ENCODE results near the gene ACP2. TPM values are rescaled to one million over a fixed set of nuclear protein-coding genes. Genes with fewer than 3 reads are reported as not detected.

ACP2 gene
- total and polyA plus RNA-seq, 10 of the 15 experiments (the other 5 are each of a cell fraction or from before 2014, with no cell fraction given) = 0.98 to 11.7 (median 7.4) TPM

DNA sequence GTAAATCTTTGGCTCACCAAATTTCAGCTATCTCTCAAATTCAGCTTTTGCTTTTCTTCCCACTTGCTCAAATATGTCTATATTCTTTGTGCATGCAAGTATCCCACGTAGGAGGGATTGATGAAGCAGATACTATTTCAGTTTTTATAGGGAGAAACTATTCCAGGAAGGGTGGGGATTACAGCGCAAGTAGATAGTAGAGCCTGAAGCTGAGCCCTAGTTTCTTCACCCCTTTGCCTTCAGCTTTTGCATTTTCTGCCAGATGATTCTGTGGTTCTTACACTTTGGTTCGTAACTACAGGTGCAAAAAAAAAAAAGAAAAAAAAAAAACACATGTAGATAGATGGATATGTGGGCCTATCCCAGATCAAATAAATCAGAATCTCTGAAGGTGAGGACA, 3.1 kb upstream of the ACP2 start:
- intact Hi-C loops (cut with micrococcal nuclease; ENCODE audit: unreplicated experiment) = no loop called here
- Histone ChIP-seq H3K36me3 (ENCODE audit: control insufficient read depth in 2 of 2, insufficient read depth in 2 of 2, low read length in 1 of 2) (no peaks in the 10 kb centered on the region; a peak in 1 of 4 replicates), H4K20me1 (ENCODE audit: control insufficient read depth, insufficient read depth) (no peaks in the 10 kb centered on the region), H3K79me2 (ENCODE audit: control insufficient read depth, insufficient read depth, low read length) (peaks cover 24% of the 10 kb centered on the region), H3K9me3 (replicated peaks; ENCODE audit: control insufficient read depth, insufficient read depth, low read length) (no peaks in the 10 kb centered on the region), H3K27me3 (replicated peaks in 1 of 2; ENCODE audit: control insufficient read depth in 2 of 2, insufficient read depth in 2 of 2, low read length in 1 of 2) (no peaks in the 10 kb centered on the region), H3K27ac (ENCODE audit: control insufficient read depth, insufficient read depth) (no peak overlapping the region), H3K4me1 (ENCODE audit: control insufficient read depth, insufficient read depth, low read length) (peaks cover 8% of the 10 kb centered on the region), H3K4me2 (ENCODE audit: control insufficient read depth, insufficient read depth) (no peak overlapping the region), H3K9ac (ENCODE audit: control insufficient read depth, insufficient read depth, low read length) (no peak overlapping the region), H2AFZ (ENCODE audit: control insufficient read depth, low read depth, low read length) (no peak overlapping the region), H3K4me3 (no peak overlapping the region)
- ChIA-PET POLR2A (interaction anchor here (0.6 kb wide), 1 partner anchor 36 kb away, joined by 3 read pairs; no protein-coding TSS in a partner anchor), RAD21 (ENCODE audit: unreplicated experiment) (interaction anchor here (0.7 kb wide), 1 partner anchor 38 kb away, joined by 3 read pairs; no protein-coding TSS in a partner anchor), CTCF (interaction anchor here (0.7 to 1.0 kb wide), 3 partner anchors 14 to 365 kb away, joined by 3 read pairs; no protein-coding TSS in a partner anchor), SMC1A (ENCODE audit: uncharacterized antibody, unreplicated experiment) (interaction anchor here (0.8 to 1.1 kb wide), 2 partner anchors 74 to 122 kb away, joined by 3 read pairs; no protein-coding TSS in a partner anchor)
- ATAC-seq = no peak
- DNase-seq (ENCODE audit: low read depth, low spot score) = no peak
- TF ChIP-seq, protein P1, sequence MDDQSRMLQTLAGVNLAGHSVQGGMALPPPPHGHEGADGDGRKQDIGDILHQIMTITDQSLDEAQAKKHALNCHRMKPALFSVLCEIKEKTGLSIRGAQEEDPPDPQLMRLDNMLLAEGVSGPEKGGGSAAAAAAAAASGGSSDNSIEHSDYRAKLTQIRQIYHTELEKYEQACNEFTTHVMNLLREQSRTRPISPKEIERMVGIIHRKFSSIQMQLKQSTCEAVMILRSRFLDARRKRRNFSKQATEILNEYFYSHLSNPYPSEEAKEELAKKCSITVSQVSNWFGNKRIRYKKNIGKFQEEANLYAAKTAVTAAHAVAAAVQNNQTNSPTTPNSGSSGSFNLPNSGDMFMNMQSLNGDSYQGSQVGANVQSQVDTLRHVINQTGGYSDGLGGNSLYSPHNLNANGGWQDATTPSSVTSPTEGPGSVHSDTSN (IDR thresholded peaks at IDR 0.05; ENCODE audit: insufficient replicate concordance, low read depth, low read length) = no peak
- TF ChIP-seq KLF5 (IDR thresholded peaks at IDR 0.05; ENCODE audit: partially characterized antibody) (no peak), CBX5 (IDR thresholded peaks at IDR 0.05; ENCODE audit: low read depth) (no peak)
- in situ Hi-C loops (cut with MboI) = no loop called here
- WGBS (ENCODE audit: insufficient coverage, insufficient replicate concordance, low lambda C conversion rate, missing lambda C conversion rate) = 70% methylated on average over 2 of the region's 3 CpGs
- FAIRE-seq = no peak
- no TSS peak for BruUV-seq (replicated peaks)

DNA sequence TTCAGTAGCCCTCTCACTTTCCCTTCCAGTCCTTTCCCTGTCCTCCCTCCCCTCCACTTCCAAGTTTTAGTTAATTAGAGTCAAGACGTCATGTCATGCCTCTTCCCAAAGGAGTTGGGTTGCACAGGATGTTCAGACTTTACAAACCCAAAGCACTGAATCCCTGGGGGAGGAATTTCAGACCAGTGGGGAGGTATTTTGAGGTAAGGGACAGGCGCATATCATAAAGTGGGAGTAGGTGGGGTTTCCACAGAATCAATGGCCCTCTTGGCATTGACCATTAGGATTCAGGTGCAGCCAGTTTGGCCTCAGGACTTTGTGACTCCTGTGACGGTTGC, 733 bp upstream of the ACP2 start:
- TF ChIP-seq RCOR1 (conservative IDR thresholded peaks at IDR 0.05; ENCODE audit: low read depth, low read length) (no peak), MYC (IDR thresholded peaks at IDR 0.05; ENCODE audit: insufficient read depth, insufficient read length, insufficient replicate concordance, low read length, severe bottlenecking) (no peak), PML (IDR thresholded peaks at IDR 0.05; ENCODE audit: low read length) (no peak), ZNF217 (IDR thresholded peaks at IDR 0.05) (no peak)
- TF ChIP-seq, protein P2, sequence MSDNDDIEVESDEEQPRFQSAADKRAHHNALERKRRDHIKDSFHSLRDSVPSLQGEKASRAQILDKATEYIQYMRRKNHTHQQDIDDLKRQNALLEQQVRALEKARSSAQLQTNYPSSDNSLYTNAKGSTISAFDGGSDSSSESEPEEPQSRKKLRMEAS (IDR thresholded peaks at IDR 0.05; ENCODE audit: low read depth, low read length) = 0 out of 2 replicates have a peak, but pooled peaks have one; percentile 3
- intact Hi-C loops (cut with micrococcal nuclease; ENCODE audit: unreplicated experiment) = loop anchor here (2.0 kb wide), 1 partner anchor 73 kb away; the partner anchor contains the start of gene ARFGAP2
- H4K20me1 ChIP-seq (ENCODE audit: control insufficient read depth, insufficient read depth) = no peaks in the 10 kb centered on the region
- no peak for FAIRE-seq
- RAD21 ChIA-PET (ENCODE audit: unreplicated experiment) = interaction anchor here (0.6 to 3.9 kb wide), 10 partner anchors 10 to 177 kb away, joined by 3 to 65 read pairs (median 4); partner anchors contain the start of genes DDB2, PSMC3 and SLC39A13
- H3K36me3 ChIP-seq (ENCODE audit: control insufficient read depth in 2 of 2, insufficient read depth in 2 of 2, low read length in 1 of 2) = peaks cover 0 to 5% of the 10 kb centered on the region in 2 experiments; a peak in 2 of 4 replicates
- no TSS peak for BruUV-seq (replicated peaks)
- H3K27me3 ChIP-seq (replicated peaks in 1 of 2; ENCODE audit: control insufficient read depth in 2 of 2, insufficient read depth in 2 of 2, low read length in 1 of 2) = no peaks in the 10 kb centered on the region
- peak overlapping the region; percentile 91 for H3K4me3 ChIP-seq
- in situ Hi-C loops (cut with MboI) = no loop called here
- no peaks in the 10 kb centered on the region for H3K9me3 ChIP-seq (replicated peaks; ENCODE audit: control insufficient read depth, insufficient read depth, low read length)
- ATAC-seq = no peak
- POLR2A ChIA-PET = interaction anchor here (0.6 to 4.8 kb wide), 4 partner anchors 17 to 177 kb away, joined by 4 to 63 read pairs (median 6); partner anchors contain the start of genes DDB2 and PSMC3
- 9% methylated on average over 3 of the region's 3 CpGs for WGBS (ENCODE audit: insufficient coverage, insufficient replicate concordance, low lambda C conversion rate, missing lambda C conversion rate)
- peak overlapping the region; percentile 100 for H2AFZ ChIP-seq (ENCODE audit: control insufficient read depth, low read depth, low read length)
- H3K9ac ChIP-seq (ENCODE audit: control insufficient read depth, insufficient read depth, low read length) = peak overlapping the region; percentile 93
- peaks cover 8% of the 10 kb centered on the region for H3K4me1 ChIP-seq (ENCODE audit: control insufficient read depth, insufficient read depth, low read length)
- SMC1A ChIA-PET (ENCODE audit: uncharacterized antibody, unreplicated experiment) = interaction anchor here (0.9 to 3.7 kb wide), 7 partner anchors 9 to 71 kb away, joined by 3 to 36 read pairs (median 6); partner anchors contain the start of genes DDB2 and NR1H3
- CTCF ChIA-PET = interaction anchor here (0.6 to 3.4 kb wide), 9 partner anchors 8 to 163 kb away, joined by 3 to 37 read pairs (median 6); partner anchors contain the start of genes ARFGAP2, DDB2, NR1H3 and SLC39A13
- no peak for DNase-seq (ENCODE audit: low read depth, low spot score)
- H3K79me2 ChIP-seq (ENCODE audit: control insufficient read depth, insufficient read depth, low read length) = peaks cover 25% of the 10 kb centered on the region
- H3K27ac ChIP-seq (ENCODE audit: control insufficient read depth, insufficient read depth) = peak overlapping the region; percentile 90
- H3K4me2 ChIP-seq (ENCODE audit: control insufficient read depth, insufficient read depth) = peak overlapping the region; percentile 88

All from GM12878 (cell line).